Measurements from ENCODE around the gene TMEM132C.

GRCh38 chr12:128471491-128471890 is 204.5 kb downstream of the TMEM132C start:
- no peak for TF ChIP-seq POLR2AphosphoS5 (IDR thresholded peaks at IDR 0.05; ENCODE audit: low read depth, low read length)
- TF ChIP-seq POLR2A (IDR thresholded peaks at IDR 0.05; ENCODE audit: low read depth, low read length): no peak
